HepG2 (cell line): Measurements from ENCODE around the gene NFE2L1. TPM values are rescaled to one million over a fixed set of nuclear protein-coding genes. Genes with fewer than 3 reads are reported as not detected.

Experiments
- BCL6 ChIP-seq: IDR thresholded peaks from 2 replicates; pipeline ENCODE4 v1.6.1; 2016; ENCODE audit warnings: missing genetic modification reagents, missing compliant biosample characterization
- CREB1 ChIP-seq, 2 experiments: fragments of 450-650 bp in 1 of 2; IDR thresholded peaks; 2 replicates each; pipeline ENCODE4 v1.6.1; 2016 to 2017; ENCODE audit warnings: control low read depth in 1 of 2, mild to moderate bottlenecking in 1 of 2, missing compliant biosample characterization in 1 of 2, missing genetic modification characterization in 1 of 2
- CTCF ChIP-seq: sonication (generic); formaldehyde crosslinking; IDR thresholded peaks from 2 replicates; pipeline ENCODE4 v1.5.0; 2020; ENCODE audit warnings: mild to moderate bottlenecking, missing genetic modification reagents, moderate library complexity
- FOSL2 ChIP-seq: sonication (generic); formaldehyde crosslinking; IDR thresholded peaks from 2 replicates; pipeline ENCODE4 v1.4.0; 2020; ENCODE audit warnings: missing genetic modification reagents
- IRX3 ChIP-seq: sonication (generic); formaldehyde crosslinking; IDR thresholded peaks from 2 replicates; pipeline ENCODE4 v1.8.1; 2023; ENCODE audit warnings: mild to moderate bottlenecking, low read depth, missing genetic modification reagents, borderline replicate concordance
- KMT2A ChIP-seq: sonication (generic); formaldehyde crosslinking; IDR thresholded peaks from 2 replicates; pipeline ENCODE4 v1.4.0; 2020; ENCODE audit warnings: missing genetic modification reagents
- MLXIP ChIP-seq: sonication (generic); formaldehyde crosslinking; IDR thresholded peaks from 2 replicates; pipeline ENCODE4 v1.9.0; 2021; ENCODE audit warnings: missing genetic modification reagents, borderline replicate concordance
- POLR2A ChIP-seq, 2 experiments: IDR thresholded peaks; 2 replicates each; pipeline ENCODE4 v1.6.1; 2011; ENCODE audit warnings: low read depth in 2 of 2, low read length in 2 of 2, mild to moderate bottlenecking in 1 of 2, moderate library complexity in 1 of 2; ENCODE audit not compliant: insufficient read depth in 1 of 2
- RAD21 ChIP-seq: fragments of 450-650 bp; formaldehyde crosslinking; IDR thresholded peaks from 2 replicates; pipeline ENCODE4 v1.5.0; 2020; ENCODE audit warnings: mild to moderate bottlenecking
- TBX3 ChIP-seq: fragments of 450-650 bp; IDR thresholded peaks from 2 replicates; pipeline ENCODE4 v1.6.1; 2017; ENCODE audit warnings: antibody characterized with exemption, mild to moderate bottlenecking, inconsistent platforms, borderline replicate concordance
- ZBTB14 ChIP-seq: sonication (generic); formaldehyde crosslinking; IDR thresholded peaks from 2 replicates; pipeline ENCODE4 v1.4.0; 2020; ENCODE audit warnings: missing genetic modification reagents
- ZBTB37 ChIP-seq: sonication (generic); formaldehyde crosslinking; IDR thresholded peaks from 2 replicates; pipeline ENCODE4 v1.4.0; 2020; ENCODE audit warnings: mild to moderate bottlenecking, missing genetic modification reagents
- ZBTB44 ChIP-seq: sonication (generic); formaldehyde crosslinking; IDR thresholded peaks from 2 replicates; pipeline ENCODE4 v1.4.0; 2020; ENCODE audit warnings: missing genetic modification reagents
- ZFX ChIP-seq: sonication (generic); formaldehyde crosslinking; IDR thresholded peaks from 2 replicates; pipeline ENCODE4 v1.4.0; 2020; ENCODE audit warnings: mild to moderate bottlenecking, low read depth, missing genetic modification reagents, moderate library complexity
- ZNF101 ChIP-seq: sonication (generic); formaldehyde crosslinking; IDR thresholded peaks from 2 replicates; pipeline ENCODE4 v1.4.0; 2020; ENCODE audit warnings: mild to moderate bottlenecking, low read depth, missing genetic modification reagents, borderline replicate concordance
- ZNF160 ChIP-seq: sonication (generic); formaldehyde crosslinking; IDR thresholded peaks from 2 replicates; pipeline ENCODE4 v1.8.0; 2022; ENCODE audit warnings: mild to moderate bottlenecking, inconsistent platforms, missing genetic modification reagents
- ZNF549 ChIP-seq: sonication (generic); formaldehyde crosslinking; IDR thresholded peaks from 2 replicates; pipeline ENCODE4 v1.5.0; 2020; ENCODE audit warnings: missing genetic modification reagents
- ZNF558 ChIP-seq: sonication (generic); formaldehyde crosslinking; IDR thresholded peaks from 2 replicates; pipeline ENCODE4 v1.9.0; 2022; ENCODE audit warnings: mild to moderate bottlenecking, missing genetic modification reagents, borderline replicate concordance
- ZNF670 ChIP-seq: sonication (generic); formaldehyde crosslinking; IDR thresholded peaks from 2 replicates; pipeline ENCODE4 v1.8.0; 2022; ENCODE audit warnings: mild to moderate bottlenecking, missing genetic modification reagents, borderline replicate concordance
- ZSCAN25 ChIP-seq: sonication (generic); formaldehyde crosslinking; IDR thresholded peaks from 2 replicates; pipeline ENCODE4 v1.8.0; 2022; ENCODE audit warnings: mild to moderate bottlenecking, missing genetic modification reagents
- ZSCAN9 ChIP-seq: IDR thresholded peaks from 2 replicates; pipeline ENCODE4 v1.6.1; 2016; ENCODE audit warnings: borderline replicate concordance
- polyA plus RNA-seq, 8 experiments: library from polyadenylated mRNA; depleted of rRNA in 3 of 8; stranded (reverse) in 7 of 8; unstranded in 1 of 8; fragments of >200 nt; fragmentation: Illumina TruSeq in 4 of 8; extraction: Trizol in 4 of 8; gene quantifications; 2 replicates each; pipeline versions ENCODE4 v1.2.1 to v1.2.3, GENCODE V29; 2011 to 2016; ENCODE audit warnings: low read depth in 4 of 8, missing spikeins in 1 of 8, mixed read lengths in 1 of 8; ENCODE audit not compliant: insufficient read depth in 1 of 8
- total RNA-seq, 5 experiments: library from RNA; depleted of rRNA; stranded (reverse); fragments of >200 nt; fragmentation: Illumina TruSeq; extraction: Trizol; gene quantifications; 2 replicates each; pipeline ENCODE4 v1.2.3, GENCODE V29; 2016; ENCODE audit warnings: low read depth in 1 of 5

Gene NFE2L1
- total and polyA plus RNA-seq, 2 of the 13 experiments (the other 11 are each of a cell fraction or from before 2014, with no cell fraction given) = 67.0 to 234 TPM

GRCh38 chr17:48047741-48048383 lies at the start of gene NFE2L1 (continued):
- no peak; the same call in none of the 2 replicates for TF ChIP-seq KMT2A (CRISPR knock-in tag)
- TF ChIP-seq ZBTB44 (CRISPR knock-in tag) = no peak
- TF ChIP-seq CTCF (CRISPR knock-in tag) = no peak
- 0 out of 2 replicates have a peak, but pooled peaks have one; percentile 82 for TF ChIP-seq IRX3 (CRISPR knock-in tag)
- peak; percentile 68; the same call in 1 of the 2 replicates for TF ChIP-seq TBX3
- no peak for TF ChIP-seq ZSCAN9 (CRISPR knock-in tag)
- TF ChIP-seq CREB1 (IDR thresholded peaks at IDR 0.05) = peak; percentile 90
- TF ChIP-seq CREB1 (CRISPR knock-in tag; IDR thresholded peaks at IDR 0.05) = peak; percentile 97
- peak in 1 of 2 experiments; percentile 78; a peak in 2 of 4 replicates for TF ChIP-seq POLR2A (IDR thresholded peaks at IDR 0.05; ENCODE audit: insufficient read depth in 1 of 2, low read depth in 2 of 2, low read length in 2 of 2)
- TF ChIP-seq MLXIP (CRISPR knock-in tag) = no peak
- TF ChIP-seq ZNF549 (CRISPR knock-in tag) = no peak
- TF ChIP-seq ZNF160 = peak; percentile 60; the same call in 1 of the 2 replicates
- no peak for TF ChIP-seq ZBTB14 (CRISPR knock-in tag)
- TF ChIP-seq ZBTB37 (CRISPR knock-in tag) = peak; percentile 37; the same call in 1 of the 2 replicates
- 0 out of 2 replicates have a peak, but pooled peaks have one; percentile 2 for TF ChIP-seq BCL6
- peak; percentile 91; the same call in 1 of the 2 replicates for TF ChIP-seq ZNF670 (CRISPR knock-in tag)
- peak; percentile 82; the same call in 1 of the 2 replicates for TF ChIP-seq ZNF101
- TF ChIP-seq ZNF558 (CRISPR knock-in tag) = no peak; the same call in 1 of the 2 replicates
- TF ChIP-seq ZSCAN25 (CRISPR knock-in tag) = no peak
- TF ChIP-seq RAD21 (CRISPR knock-in tag) = no peak
- TF ChIP-seq FOSL2 (CRISPR knock-in tag) = no peak
- peak; percentile 74 for TF ChIP-seq ZFX (CRISPR knock-in tag)
